Measurements from ENCODE around the gene MLIP.

The MLIP gene

DNA sequence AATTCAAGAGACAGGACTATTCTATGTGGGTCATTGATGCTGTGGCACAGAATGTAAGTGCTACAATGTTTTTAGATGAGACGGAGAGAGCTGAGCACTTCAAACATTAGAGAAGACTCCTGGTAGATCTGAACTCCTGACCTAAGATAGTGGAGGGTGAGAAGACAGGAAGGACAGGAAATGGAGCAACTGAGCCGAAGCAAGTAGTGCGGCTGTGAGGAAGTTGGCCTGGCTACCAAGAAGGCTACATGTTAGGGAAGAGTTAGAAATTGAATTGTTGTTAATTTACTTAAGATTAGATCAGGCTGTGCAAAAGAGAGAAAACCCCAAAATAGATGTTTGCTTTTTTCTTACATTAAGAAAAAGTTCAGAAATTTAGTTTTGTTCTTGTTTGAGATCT lies 14.4 kb upstream of the MLIP start:
- DNase-seq, result no peak

DNA sequence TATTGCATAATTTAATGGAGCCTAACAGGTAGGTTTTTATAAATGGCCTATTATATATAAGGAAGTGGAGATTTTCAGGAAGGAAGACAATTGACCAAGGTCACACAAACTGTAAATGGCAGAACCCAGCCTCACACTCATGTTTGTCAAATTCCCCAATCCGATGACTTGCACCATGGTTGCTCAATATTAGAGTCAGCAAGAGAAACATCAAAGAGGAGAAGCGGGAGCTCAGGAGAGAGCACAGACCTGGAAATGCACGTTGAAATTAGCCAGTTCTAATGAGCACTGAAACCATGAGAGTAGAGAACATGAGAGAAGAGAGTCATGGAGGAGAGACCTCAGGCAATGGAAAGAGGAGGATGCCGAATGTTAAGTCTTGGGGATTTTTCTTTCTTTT lies 13.5 kb upstream of the MLIP start:
- DNase-seq, result no peak

DNA sequence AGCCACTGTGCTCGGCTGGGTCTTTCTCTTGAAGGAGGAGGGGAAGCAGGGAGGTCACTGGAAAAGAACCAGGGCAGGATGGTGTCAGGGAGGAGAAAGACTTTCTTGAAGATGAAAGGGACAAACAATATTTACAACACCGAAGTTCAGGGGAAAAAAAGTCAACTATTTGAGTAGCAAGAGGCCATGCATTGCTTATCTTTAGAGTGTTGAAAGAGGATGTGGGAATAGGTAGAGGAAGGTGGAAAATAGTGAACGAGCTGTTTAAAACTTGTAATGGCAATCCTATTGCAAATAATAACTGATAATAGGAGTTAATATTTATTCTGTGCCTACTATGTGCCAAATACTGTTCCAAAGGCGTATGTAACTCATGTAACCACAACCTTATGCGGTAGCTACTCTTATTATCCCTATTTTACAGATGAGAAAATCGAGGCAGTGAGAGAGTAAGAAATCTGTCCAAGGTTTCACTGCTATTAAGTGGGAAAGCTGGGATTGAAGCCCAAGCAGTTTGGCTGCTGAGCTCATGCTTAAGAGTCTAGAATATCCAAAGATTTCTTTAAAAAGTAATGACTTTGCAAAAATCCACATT lies 12.7 kb upstream of the MLIP start:
- no peak for DNase-seq

DNA sequence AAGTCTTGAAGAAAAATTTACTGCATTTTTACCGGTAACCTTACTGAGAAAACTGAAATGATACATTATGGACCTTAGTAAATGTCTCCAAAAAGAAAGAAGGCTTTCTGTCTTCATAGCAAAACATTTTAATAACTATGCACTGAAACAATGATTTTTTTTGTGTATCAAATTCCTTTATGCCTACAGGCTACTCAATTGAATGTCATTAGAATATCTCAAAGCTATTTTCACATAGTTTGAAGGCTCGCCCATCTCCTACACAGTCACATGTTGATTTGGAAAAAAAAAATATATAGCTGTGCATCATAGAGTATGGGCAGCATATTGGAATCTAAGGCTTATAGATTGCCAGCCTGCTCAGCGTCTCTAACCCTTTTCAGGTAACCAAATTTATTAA lies 12.0 kb upstream of the MLIP start:
- no peak for DNase-seq

DNA sequence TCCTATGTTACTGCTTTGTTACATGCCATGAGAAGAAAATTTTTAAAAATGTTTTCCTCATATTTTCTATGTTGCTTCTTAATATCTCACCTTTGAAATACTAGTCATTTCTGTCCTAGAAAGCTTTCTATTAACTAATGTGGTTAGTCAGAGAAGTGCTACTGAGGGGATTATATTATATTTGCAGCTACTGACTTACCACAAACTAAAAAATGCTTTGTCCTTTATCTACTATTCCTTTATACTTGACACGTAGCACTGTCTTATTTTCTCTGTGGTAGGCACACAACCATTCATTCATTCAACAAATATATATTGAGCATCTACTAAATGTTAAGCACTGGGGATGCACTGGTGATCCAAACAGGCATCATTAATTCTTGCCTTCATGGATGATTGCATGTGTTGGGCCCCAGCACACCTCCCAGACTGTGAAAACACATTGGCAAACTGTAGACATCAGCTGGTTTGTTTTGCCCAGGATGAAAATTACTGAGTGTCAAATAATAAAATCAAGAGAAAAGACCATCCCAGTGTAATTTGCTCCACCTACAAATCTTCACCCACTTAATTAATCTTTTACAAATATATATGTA lies 10.7 kb upstream of the MLIP start:
- DNase-seq, result no peak

DNA sequence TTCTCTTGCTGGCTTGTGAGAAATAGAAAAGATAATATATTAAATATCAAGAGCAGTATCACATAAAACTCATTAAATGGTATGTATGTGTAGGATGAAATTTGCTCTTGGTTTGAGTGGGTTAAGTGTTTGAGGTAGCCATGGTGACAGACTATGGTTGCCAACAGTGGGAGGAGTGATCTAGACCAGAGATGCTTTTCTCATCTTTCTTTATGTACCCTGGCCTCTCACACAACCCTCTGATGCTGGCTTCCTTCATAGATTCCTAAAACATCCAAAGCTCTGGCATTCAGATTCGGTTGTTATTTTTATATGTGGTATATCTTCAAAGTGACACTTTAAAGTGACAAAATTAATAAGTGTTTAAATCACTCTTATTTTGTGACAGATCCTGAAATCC lies 9.0 kb upstream of the MLIP start:
- DNase-seq, result no peak

DNA sequence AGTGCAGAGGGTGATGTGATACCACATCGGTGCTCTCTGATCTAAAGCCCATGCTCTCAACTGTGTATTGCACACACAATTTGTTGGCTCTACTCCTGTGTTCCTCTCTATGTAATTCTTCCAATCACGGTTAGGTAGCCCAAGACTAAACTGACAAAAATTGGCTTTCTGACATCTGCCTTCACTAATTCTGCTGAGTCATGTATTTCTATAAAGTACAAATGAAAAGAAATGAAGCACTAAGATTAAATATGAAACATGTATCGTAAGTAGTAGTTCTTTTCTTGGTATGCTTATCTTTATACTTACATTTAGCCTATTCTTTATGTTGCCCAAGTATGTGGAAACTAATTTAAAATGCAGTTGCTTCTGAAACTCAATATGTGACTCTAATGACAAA lies 7.7 kb upstream of the MLIP start:
- DNase-seq, result no peak

DNA sequence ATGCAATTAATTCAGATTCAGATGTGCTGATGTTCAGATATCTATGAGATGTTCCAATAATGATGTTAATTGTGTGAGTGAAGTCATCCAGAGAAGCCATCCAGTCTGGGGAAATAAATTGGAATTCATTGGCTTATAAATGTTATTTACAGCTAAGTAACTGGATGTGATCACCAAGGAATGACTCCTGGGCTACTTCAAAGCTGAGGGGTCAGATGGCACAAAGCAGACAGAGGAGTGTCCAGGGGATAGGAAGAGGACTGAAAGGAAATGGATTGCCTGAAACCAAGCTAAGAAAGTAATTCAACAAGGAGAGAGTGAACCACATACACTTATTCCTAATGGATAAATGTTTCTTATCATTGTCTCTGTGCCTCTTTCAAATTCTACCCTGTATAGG lies 4.5 kb upstream of the MLIP start:
- no peak for DNase-seq

DNA sequence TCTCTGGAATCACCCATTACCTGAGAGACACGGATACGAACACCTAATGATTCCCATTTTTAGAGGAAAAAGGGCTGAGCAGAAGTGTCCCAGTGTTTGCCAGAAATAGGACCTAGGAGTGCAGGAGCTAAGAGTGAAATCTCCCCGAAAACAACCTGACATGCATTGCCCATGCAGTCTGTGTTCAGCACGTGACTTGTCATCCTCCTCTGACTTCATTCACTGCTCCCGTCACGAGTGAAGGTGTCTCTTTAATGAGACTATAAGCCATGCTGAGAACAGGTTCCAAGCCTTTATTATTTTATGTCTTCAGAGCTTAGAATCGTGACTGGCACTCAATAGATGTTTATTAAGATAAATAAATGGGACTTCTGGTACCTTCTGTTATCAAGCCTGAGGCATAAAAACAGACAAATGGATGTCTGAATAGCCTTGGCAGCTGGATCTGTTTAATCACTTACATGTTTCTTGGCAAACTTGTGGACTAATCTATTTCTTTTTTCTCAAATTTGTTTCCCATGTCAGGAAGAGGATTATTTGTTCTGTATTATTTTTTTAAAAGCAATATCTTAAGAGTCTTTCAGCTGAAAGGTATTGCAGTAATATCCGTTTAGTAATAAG lies 3.7 kb upstream of the MLIP start:
- peak; percentile 63 for DNase-seq

DNA sequence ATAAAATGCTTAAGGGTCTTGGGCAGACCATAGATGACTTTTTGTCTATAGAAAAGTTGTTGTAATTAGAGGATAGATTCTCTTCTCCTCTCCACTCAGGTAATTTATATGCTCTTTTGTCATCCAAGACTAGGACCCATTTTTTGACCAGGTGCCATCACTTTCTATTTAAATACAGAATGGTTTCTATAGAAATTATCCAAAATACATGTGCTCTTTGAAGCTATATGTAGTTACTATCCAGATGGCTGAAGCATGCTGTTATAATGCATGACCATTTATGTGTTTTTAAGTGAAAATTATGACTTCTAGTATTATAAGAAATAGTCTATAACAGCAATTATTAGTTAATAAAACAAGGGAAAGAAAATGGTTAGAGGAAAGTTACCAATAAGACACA lies 3.0 kb upstream of the MLIP start:
- peak; percentile 54 for DNase-seq

DNA sequence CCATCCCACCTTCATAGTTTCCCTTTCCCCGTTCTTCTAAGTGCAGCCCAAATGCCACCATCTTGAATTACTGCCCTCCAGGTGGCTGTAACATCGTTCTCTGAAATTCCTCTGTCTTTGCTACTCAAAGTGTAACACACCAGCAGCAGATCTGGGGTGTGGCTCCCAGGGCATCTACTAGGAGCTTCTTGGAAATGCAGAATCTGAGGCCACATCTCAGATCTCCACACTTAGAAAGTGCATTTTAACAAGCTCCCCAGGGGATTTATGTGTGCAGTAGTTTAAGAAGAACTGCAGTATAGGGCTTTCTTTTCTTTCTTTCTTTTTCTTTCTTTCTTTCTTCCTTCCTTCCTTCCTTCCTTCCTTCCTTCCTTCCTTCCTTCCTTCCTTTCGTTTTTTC lies 1.7 kb upstream of the MLIP start:
- DNase-seq, result no peak

DNA sequence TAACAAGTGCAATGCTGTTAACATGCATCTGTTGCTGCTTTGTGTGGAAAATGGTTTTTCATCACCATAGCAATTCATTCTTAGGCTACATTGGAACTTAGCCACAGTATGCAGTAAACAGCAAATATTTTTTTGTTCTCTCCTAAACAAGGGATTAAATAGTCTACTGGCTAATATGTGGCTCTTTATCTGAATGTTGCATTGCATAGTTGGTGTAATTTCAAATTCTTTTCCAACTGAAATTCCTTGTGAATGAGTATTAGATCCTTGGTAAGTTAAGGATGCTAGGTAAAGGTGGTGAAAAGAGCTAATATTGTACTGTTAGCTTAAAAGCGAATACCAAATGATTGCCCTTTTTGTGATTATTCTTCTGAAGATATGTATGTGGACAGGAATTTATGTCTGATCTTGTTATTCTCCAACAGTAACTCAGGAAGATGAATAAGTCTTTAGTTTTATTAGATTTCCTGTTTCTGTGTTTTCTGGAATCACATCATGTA lies 958 bp downstream of the MLIP start:
- no peak for DNase-seq

DNA sequence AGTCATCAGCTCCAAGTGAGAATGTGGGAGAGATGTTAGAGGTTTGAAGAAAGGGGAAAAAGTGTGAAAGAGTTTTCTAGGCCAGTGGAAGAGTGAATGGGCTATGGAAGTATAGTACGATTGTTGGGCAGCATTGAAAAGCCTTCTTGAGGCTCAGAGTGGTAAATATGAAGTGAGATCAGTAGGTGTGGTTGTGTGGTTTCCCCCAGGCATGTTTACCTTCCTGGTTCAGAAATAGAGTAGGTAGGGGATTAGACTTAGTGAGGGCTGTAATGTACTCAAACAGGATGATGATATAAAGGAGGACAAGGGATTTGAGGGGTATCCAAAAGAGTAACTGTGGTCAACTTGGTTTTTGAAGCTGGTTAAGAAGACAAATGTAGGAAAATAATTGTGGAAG lies 3.7 kb downstream of the MLIP start:
- no peak for DNase-seq

DNA sequence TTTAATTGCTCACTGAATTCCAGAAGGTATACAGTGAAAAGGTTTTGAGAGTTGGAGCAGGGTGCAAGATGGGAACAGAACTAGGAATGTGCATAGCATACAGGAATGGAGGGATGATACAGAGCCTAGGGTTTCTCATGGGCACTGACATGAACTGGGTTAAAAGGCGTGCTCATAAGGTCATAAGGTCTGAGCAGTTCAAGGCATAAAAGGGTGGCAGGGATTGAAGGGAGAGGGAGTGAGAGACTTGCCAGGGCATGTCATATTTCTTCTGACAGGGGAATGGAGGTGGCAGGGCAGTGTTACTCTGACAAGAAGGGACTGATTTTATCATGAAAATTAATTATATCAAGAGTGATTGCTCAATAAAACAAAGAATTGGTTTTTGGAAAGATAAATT lies 4.7 kb downstream of the MLIP start:
- no peak for DNase-seq

DNA sequence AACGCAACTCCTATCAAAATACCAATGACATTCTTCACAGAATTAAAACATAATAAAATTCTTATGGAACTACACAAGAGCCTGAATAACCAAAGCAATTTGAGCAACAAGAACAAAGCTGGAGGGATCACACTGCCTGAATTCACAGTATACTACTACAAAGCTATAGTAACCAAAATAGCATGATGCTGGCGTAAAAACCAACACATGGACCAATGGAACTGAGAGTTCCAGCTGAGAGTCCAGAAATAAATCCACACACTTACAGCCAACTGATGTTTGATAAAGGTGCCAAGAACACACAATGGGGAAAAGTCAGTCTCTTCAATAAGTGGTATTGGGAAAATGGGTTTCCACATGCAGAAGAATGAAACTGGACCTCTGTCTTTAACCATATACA lies 6.9 kb downstream of the MLIP start:
- no peak for DNase-seq

DNA sequence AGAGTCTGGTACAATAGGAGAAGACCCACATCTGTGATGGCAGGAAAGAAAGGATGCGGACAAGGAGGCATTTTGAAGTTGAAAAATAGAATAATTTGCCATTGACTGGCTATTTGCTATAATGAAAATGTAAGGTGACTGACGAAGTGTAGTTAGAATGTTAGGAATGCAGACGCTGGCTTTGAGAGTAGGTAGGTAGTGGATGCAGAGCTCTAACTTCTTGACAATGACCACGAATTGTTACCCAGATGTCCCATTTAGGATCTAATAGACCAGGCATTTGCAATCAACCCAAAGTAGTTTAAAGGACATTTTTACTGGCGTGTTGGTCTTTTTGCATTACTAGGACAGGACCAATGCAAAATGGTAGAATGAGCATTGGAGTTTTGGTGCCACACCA lies 14.2 kb downstream of the MLIP start:
- DNase-seq, result no peak

DNA sequence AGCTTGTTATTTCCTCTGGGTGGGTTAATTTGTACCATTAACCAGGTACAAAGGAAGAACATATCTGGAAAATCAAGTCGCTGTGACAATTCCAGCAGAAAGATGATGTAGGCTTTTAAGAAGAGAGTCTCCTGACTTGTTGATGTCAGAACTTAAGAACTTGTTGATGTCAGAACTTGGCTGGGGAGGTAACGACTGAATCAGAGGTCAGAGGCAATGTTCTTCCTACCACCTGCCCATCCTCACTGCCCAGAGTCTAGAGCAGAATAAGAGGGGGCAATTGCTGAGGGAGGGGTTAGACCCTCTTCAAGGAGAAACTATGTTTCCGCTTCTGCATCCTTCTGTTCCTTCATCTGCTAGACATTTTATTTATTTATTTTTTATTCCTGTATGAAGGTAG lies 18.9 kb downstream of the MLIP start:
- no peak for DNase-seq

DNA sequence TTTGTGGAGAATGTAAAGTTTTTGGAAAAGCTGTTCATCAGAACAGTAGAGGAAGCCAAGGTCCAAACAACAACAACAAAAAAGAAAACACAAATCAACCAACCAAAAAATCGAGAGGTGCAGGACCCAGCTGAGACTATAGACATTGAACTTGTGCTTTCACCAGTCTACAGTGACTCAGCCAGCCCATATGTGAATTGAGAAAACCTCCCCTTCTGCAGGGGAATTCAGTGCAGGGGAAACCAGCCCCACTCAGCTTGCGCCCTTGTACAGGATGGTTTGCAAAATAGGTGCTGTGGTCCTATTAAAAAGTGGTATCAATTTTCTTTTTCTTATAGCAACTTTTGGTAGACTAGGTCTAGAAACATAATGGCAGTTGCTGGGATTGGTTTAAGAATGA lies 21.3 kb downstream of the MLIP start:
- DNase-seq, result no peak

DNA sequence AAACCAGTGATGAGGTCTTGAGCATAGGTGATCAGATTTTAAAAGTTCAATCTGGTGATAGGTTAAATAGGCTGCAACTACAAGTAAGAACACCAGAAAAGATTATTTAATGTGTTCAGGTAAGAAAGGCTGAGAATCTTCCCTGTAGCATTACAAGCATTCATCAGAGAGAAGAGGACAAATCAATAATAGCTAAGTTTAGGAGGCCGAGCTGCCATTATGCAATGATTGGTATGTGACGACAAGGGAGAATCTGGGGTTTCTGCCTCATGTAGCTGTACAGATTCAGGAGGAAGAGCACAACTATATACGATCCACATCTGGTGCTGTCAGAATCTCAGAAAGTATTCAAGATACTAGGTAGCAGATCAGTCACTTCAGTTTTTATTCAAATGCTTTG lies 21.9 kb downstream of the MLIP start:
- DNase-seq, result no peak

DNA sequence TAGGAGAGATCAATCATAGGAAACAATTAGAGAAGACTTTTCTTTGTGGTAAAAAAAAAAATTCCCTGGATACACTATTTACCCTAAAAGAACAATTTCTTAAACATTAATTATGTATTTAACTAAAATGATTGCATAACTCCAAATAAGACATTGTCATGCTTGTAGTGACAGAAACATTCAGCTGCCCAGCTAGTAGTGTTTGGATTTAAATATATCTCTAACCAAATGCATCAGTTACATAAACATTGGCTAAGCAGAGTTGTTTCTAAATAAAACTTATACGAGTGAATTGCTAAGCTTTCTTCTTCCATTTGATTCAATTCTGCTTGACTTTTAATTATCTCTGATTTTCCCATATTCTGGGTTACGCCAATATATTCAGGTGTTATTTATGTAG lies 23.7 kb downstream of the MLIP start:
- DNase-seq, result no peak

DNA sequence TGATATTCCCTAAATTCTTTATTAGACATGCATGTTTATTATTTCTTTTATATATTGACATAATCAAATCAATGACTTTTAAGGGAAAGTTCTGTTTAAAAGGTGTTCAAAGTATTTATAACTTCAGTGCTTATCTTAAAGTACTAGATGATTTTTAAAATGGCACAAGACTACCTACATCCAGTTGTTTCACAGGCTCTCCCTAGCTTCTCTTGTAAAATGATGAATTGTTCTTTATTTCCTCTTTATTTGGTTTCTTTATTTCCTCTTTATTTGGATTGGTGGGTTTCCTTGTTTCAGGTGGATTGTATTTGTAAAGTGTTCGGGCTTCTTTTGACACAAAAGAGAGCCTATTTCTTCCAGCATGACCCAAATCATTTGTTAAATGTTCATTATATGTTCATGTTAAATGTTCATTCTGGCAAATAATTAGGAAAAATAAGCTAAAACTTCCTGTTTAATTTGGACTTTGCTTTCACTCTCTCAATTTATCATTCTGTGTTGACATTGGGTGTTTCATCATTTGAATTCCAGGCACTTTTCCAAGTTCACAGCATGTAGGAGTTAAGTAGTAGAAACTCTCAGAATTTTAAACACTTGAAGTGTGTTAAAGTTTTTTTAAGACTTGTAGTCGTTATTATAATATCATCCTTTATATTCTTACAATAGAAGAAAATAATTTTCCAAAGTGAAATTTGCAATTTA lies 24.6 kb downstream of the MLIP start:
- peak; percentile 86 for DNase-seq

DNA sequence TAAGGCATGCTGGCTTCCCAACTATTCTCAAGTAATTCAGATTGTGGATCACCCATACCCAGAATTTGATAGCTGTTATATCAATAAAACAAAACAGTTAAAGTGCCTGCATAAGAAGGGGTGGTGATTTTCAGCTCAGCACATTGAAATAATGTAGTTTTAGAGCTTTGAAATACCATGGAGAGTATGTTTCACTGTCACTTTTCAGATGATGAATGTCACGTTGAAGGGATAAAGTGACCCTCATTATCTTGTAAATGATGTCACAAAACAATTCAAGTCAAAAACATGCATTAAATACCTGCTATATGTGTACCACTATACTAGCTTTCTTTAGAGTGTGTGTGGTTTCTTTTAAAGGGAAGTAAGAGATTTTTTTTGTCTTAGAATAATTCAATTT lies 27.6 kb downstream of the MLIP start:
- no peak for DNase-seq

DNA sequence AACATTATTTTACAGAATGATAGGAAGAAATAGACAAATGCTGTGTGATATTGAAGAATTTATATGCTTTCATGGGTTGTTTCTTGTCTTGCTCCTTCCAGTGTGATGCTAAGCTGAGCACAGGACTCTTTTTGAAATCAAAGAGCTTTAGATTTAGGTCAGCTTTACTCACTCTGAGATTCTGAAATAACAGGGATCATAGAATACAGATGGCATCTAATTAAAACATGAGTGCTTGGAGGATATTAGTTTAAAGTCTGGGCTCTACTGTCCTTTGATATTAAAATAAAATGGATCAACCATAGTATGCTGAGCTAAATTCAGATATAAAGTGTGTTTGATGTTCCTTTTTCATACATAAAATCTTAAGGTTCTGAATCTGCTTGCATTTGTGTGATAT lies 29.6 kb downstream of the MLIP start:
- DNase-seq, result no peak

DNA sequence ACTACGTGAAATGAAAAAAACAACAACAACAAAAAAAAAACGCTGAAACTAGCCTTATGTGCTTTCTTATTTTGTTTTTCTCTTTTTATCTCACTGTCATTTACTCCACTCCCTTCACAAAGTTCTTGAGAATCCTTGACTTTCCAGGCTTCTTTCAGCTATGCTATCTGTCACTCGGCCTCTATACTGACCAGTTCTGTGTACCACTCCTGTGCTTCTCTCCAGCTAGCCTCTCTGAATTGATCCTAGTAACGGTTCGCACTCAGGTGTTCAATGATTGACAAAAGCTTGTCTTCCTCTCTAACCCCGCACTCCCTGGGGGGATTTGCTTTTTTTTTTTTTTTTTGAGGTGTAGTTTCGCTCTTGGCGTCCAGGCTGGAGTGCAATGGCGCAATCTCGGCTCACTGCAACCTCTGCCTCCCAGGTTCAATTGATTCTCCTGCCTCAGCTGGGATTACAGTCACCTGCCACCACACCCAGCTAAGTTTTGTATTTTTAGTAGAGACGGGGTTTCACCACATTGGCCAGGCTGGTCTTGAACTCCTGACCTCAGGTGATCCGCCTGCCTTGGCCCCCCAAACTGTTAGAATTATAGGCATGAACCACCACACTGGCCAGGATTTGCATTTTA lies 31.8 kb downstream of the MLIP start:
- no peak for DNase-seq
